Transverse colon (tissue), 4 donors: Measurements from ENCODE around the gene SREBF1. TPM values are rescaled to one million over a fixed set of nuclear protein-coding genes. Genes with fewer than 3 reads are reported as not detected.

Source experiments
- DNase-seq: peaks from one replicate; pipeline ENCODE4 v3.0.0-alpha.2; 2019
- H3K27ac ChIP-seq, 4 donors: fragments of 200-600 bp; sonication (generic); 2 replicates each; pipeline ENCODE4 v1.5.1; 2016 to 2018; ENCODE audit warnings: inconsistent platforms in 4 of 4
- H3K27me3 ChIP-seq: fragments of 200-600 bp; sonication (generic); 2 replicates; pipeline ENCODE4 v1.5.1; 2017; ENCODE audit warnings: inconsistent platforms
- H3K36me3 ChIP-seq, 4 donors: fragments of 200-600 bp; sonication (generic); 2 replicates each; pipeline ENCODE4 v1.5.1; 2017 to 2019; ENCODE audit warnings: inconsistent platforms in 4 of 4
- H3K4me1 ChIP-seq, 4 donors: fragments of 200-600 bp; sonication (generic); 2 replicates each; pipeline ENCODE4 v1.5.1; 2017 to 2020; ENCODE audit warnings: inconsistent platforms in 4 of 4
- H3K4me3 ChIP-seq, 4 donors: fragments of 200-600 bp; sonication (generic); 1 replicate in 1 of 4; 2 replicates in 3 of 4; pipeline versions ENCODE4 v1.5.1 to v1.6.1; 2017 to 2019; ENCODE audit warnings: inconsistent platforms in 4 of 4
- H3K9me3 ChIP-seq, 2 donors: fragments of 200-600 bp; sonication (generic); 2 replicates each; pipeline ENCODE4 v1.5.1; 2017 to 2019; ENCODE audit warnings: inconsistent platforms in 2 of 2
- EP300 ChIP-seq: sonication (generic); formaldehyde crosslinking; IDR thresholded peaks from one replicate; pipeline ENCODE4 v1.6.1; 2017; ENCODE audit warnings: antibody characterized with exemption, low read depth
- POLR2A ChIP-seq: fragments of 450-650 bp; IDR thresholded peaks from one replicate; pipeline ENCODE4 v1.6.1; 2016; ENCODE audit warnings: antibody characterized with exemption, mild to moderate bottlenecking, moderate library complexity
- POLR2AphosphoS5 ChIP-seq, 3 donors: sonication (generic); formaldehyde crosslinking; IDR thresholded peaks; one replicate each; pipeline ENCODE4 v1.6.1; 2016; ENCODE audit warnings: antibody characterized with exemption in 3 of 3
- WGBS, 2 donors: methylation state at CpG; one replicate each; pipeline ENCODE4 v1.1.5; 2018; ENCODE audit warnings: low coverage in 1 of 2; 5-methylcytosine and 5-hydroxymethylcytosine counted together
- in situ Hi-C, 4 donors: fragments of 200-750 bp; cut with MboI; loops; one replicate each; pipeline versions ENCODE4 v1.15.0 to v1.15.1; 2017; ENCODE audit warnings: low sequenced_read_pairs in 3 of 4, low pct_ligation_motif_present in 1 of 4, low pct_unique_long_range_greater_than_20kb in 1 of 4
- intact Hi-C: fragments of 100-400 bp; cut with DNase I; formaldehyde crosslinking; loops from one replicate; pipeline ENCODE4 v1.15.1; 2023; ENCODE audit warnings: low total_unique reads
- total RNA-seq, 4 donors: library from RNA; depleted of rRNA; stranded (reverse); fragments of >200 nt; gene quantifications; one replicate each; pipeline ENCODE4 v1.1.0, GENCODE V29; 2016
- TF ChIP-seq, protein P1 (sequence below), 5 experiments: fragments of 200-600 bp in 3 of 5; fragments of 450-650 bp in 2 of 5; sonication (generic) in 3 of 5; IDR thresholded peaks; 1 replicate in 2 of 5; 2 replicates in 3 of 5; pipeline ENCODE4 v1.5.1; 2016 to 2017; ENCODE audit warnings: antibody characterized with exemption in 5 of 5, inconsistent platforms in 3 of 5, mild to moderate bottlenecking in 2 of 5, moderate library complexity in 1 of 5

The SREBF1 gene
- total RNA-seq, 4 donors from 2014 or later: 45.7 to 206 (median 148) TPM

DNA sequence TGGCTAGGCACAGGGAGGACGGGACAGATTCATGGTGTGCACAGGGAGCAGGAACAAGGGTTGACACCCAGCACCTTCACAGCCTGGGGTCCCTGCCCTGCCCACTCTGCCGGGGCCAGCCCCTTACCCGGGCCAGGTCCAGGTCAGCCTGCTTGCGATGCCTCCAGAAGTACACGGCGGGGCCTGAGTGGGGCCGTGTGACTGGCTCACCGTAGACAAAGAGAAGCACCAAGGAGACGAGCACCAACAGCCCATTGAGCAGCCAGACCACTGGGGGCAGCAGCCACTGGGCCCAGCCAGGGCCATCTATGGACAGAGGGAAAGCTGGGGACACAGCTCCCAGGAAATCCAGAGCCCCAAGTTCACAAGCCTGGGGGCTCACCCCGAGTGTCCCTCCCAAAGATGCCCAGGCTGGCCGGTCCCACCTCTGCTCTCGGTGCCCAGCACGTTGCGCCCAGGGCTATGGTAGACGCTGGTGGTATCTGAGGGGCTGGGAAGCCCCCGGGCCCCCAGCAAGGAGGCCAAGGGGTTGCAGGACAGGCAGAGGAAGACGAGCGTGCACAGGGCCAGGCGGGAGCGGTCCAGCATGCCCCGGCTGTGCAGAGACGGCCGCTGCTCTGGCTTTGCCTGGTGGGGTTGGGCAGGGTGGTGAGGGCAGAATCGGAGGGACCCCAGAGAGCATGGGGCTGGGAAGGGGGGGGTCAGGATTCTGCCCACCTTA is 19.8 kb downstream of the SREBF1 start:
- intact Hi-C loops: loop anchor here (10.0 kb wide), 1 partner anchor 108 kb away; no protein-coding TSS in a partner anchor
- Histone ChIP-seq H3K27me3 (no peaks in the 10 kb centered on the region), H3K27ac (peak overlapping the region in 2 of 4 donors; percentile 57 to 98), H3K36me3 (peaks cover 0 to 36% (median 7%) of the 10 kb centered on the region in 4 donors), H3K4me3 (no peak overlapping the region), H3K4me1 (peaks cover 10 to 52% (median 44%) of the 10 kb centered on the region in 4 donors), H3K9me3 (no peaks in the 10 kb centered on the region)
- TF ChIP-seq POLR2AphosphoS5 (IDR thresholded peaks at IDR 0.05): no peak
- TF ChIP-seq, protein P1, sequence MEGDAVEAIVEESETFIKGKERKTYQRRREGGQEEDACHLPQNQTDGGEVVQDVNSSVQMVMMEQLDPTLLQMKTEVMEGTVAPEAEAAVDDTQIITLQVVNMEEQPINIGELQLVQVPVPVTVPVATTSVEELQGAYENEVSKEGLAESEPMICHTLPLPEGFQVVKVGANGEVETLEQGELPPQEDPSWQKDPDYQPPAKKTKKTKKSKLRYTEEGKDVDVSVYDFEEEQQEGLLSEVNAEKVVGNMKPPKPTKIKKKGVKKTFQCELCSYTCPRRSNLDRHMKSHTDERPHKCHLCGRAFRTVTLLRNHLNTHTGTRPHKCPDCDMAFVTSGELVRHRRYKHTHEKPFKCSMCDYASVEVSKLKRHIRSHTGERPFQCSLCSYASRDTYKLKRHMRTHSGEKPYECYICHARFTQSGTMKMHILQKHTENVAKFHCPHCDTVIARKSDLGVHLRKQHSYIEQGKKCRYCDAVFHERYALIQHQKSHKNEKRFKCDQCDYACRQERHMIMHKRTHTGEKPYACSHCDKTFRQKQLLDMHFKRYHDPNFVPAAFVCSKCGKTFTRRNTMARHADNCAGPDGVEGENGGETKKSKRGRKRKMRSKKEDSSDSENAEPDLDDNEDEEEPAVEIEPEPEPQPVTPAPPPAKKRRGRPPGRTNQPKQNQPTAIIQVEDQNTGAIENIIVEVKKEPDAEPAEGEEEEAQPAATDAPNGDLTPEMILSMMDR (IDR thresholded peaks at IDR 0.05): no peak
- no peak for TF ChIP-seq POLR2A
- no peak for TF ChIP-seq EP300
- no peak for DNase-seq
- in situ Hi-C loops: loop anchor here in 1 of 4 donors (5.0 kb wide), 1 partner anchor 40 kb away; no protein-coding TSS in a partner anchor
- 94% methylated on average over 24 of the region's 24 CpGs; no CpG with 5 or more reads in 1 of the 2 donors for WGBS, 2 donors

DNA sequence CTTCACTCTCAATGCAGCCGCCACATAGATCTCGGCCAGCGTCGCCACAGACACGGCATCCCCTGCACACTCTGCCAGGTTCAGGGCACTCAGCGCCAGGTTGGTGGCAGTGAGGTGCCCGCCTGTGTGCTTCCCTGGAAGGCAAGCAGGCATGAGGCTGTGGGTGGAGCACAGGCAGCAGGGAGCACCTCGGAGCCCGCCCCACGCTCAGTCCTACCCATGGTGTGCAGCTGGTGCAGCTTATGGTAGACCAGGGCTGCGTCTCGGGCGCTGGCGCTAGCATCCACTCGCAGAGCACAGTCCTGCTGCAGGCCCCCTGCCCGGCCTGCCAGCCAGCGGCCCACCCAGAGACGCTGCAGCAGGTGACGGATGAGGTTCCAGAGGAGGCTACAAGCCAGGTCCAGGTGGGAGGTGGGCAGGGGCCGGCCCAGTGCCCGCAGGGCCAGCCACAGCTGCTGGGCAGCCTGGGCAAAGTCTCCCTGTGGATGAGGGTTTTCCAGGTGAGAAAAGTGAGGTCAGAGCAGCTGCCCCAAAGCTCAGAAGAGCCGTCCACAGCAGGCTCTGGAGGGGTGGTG is 20.5 kb downstream of the SREBF1 start:
- TF ChIP-seq POLR2AphosphoS5 (IDR thresholded peaks at IDR 0.05) (no peak), POLR2A (no peak), EP300 (no peak)
- TF ChIP-seq, protein P1 (IDR thresholded peaks at IDR 0.05): no peak
- 93% methylated on average over 11 of the region's 22 CpGs; no CpG with 5 or more reads in 1 of the 2 donors for WGBS, 2 donors
- H3K4me1 ChIP-seq: peaks cover 10 to 52% (median 39%) of the 10 kb centered on the region in 4 donors
- intact Hi-C loops (loop anchor here (10.0 kb wide), 1 partner anchor 108 kb away; no protein-coding TSS in a partner anchor), in situ Hi-C loops (loop anchor here in 1 of 4 donors (5.0 kb wide), 1 partner anchor 41 kb away; no protein-coding TSS in a partner anchor)
- no peak for DNase-seq
- no peaks in the 10 kb centered on the region for H3K27me3 ChIP-seq
- H3K36me3 ChIP-seq: peaks cover 0 to 36% (median 7%) of the 10 kb centered on the region in 4 donors
- no peaks in the 10 kb centered on the region for H3K9me3 ChIP-seq
- no peak overlapping the region for H3K4me3 ChIP-seq
- H3K27ac ChIP-seq: no peak overlapping the region

DNA sequence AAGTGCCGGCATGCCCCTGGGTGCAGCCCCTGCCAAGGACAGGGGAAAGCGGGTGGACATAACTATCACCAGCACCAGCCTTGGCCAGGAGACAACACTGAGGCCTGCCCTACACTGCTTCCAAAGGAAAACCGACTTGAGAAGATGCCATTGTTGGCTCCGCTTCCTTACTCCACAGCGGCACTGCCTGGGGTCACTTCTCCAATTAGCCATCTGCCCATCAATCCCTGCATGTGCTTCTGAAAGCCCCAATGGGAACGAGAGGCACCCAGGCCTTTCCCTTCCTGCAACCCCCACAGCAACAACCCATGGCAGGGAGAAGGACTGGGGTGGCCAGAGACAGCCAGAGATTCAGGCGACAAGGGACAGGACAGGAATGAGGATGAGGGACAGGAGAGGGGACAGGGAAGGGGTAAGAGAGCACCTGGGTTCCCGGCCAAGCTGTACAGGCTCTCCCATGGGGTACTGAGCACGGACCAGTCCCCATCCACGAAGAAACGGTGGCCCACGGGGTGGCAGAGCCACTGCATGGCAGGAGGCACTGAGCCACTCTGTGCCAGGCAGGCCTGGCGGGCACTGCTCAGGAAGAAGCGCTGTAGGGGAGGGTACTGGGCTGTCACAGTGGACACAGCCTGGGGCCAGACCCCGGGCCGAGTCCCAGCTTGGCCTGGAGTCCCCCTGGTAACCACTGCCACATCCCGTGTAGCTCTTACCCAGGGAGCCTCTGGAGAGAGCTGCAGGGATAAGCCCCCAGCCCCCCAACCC is 21.2 kb downstream of the SREBF1 start:
- WGBS, 2 donors: 87 to 90% methylated on average over 2 to 16 of the region's 17 CpGs
- H3K4me3 ChIP-seq: no peak overlapping the region

More for the DNA sequence above, 21.2 kb downstream of the SREBF1 start:
- no peak for DNase-seq
- intact Hi-C loops (loop anchor here (10.0 kb wide), 1 partner anchor 109 kb away; no protein-coding TSS in a partner anchor), in situ Hi-C loops (loop anchor here in 1 of 4 donors (5.0 kb wide), 1 partner anchor 42 kb away; no protein-coding TSS in a partner anchor)
- H3K4me1 ChIP-seq: peaks cover 13 to 49% (median 35%) of the 10 kb centered on the region in 4 donors
- peak overlapping the region in 1 of 4 donors; percentile 9 for H3K27ac ChIP-seq
- peaks cover 0 to 36% (median 7%) of the 10 kb centered on the region in 4 donors for H3K36me3 ChIP-seq
- H3K9me3 ChIP-seq: no peaks in the 10 kb centered on the region
- no peaks in the 10 kb centered on the region for H3K27me3 ChIP-seq
- TF ChIP-seq POLR2A: no peak
- no peak for TF ChIP-seq POLR2AphosphoS5 (IDR thresholded peaks at IDR 0.05)
- TF ChIP-seq, protein P1 (IDR thresholded peaks at IDR 0.05): no peak
- TF ChIP-seq EP300: no peak
